Neural progenitor cell (in vitro differentiated cells): Measurements from ENCODE around the gene MVK. TPM values are rescaled to one million over a fixed set of nuclear protein-coding genes. Genes with fewer than 3 reads are reported as not detected.

ENCODE experiments used
- DNase-seq: peaks from one replicate; pipeline ENCODE4 v3.0.0-alpha.2; 2016; ENCODE audit warnings: low spot score
- H2AFZ ChIP-seq: fragments of 200-600 bp; sonication (generic); replicated peaks from 2 replicates; pipeline ENCODE4 v1.6.1; 2016; ENCODE audit warnings: antibody characterized with exemption
- H3F3A ChIP-seq: fragments of 200-600 bp; sonication (generic); 2 replicates; pipeline ENCODE4 v1.6.1; 2016; ENCODE audit warnings: antibody characterized with exemption, low read depth
- H3K27ac ChIP-seq: fragments of 200-600 bp; sonication (generic); 2 replicates; pipeline ENCODE4 v1.5.1; 2016; ENCODE audit warnings: mild to moderate bottlenecking
- H3K27me3 ChIP-seq: fragments of 200-600 bp; sonication (generic); 2 replicates; pipeline ENCODE4 v1.6.1; 2016; ENCODE audit warnings: mild to moderate bottlenecking, moderate library complexity
- H3K36me3 ChIP-seq: fragments of 200-600 bp; sonication (generic); 2 replicates; pipeline ENCODE4 v1.5.1; 2016
- H3K4me1 ChIP-seq: fragments of 200-600 bp; sonication (generic); 2 replicates; pipeline ENCODE4 v1.6.1; 2016; ENCODE audit warnings: mixed run types
- H3K4me2 ChIP-seq: fragments of 200-600 bp; sonication (generic); 2 replicates; pipeline ENCODE4 v1.6.1; 2016
- H3K4me3 ChIP-seq: fragments of 200-600 bp; sonication (generic); 2 replicates; pipeline ENCODE4 v1.5.1; 2016
- H3K79me2 ChIP-seq: fragments of 200-600 bp; sonication (generic); 2 replicates; pipeline ENCODE4 v1.6.1; 2016; ENCODE audit warnings: low read depth
- H3K9ac ChIP-seq: fragments of 200-600 bp; sonication (generic); 2 replicates; pipeline ENCODE4 v1.6.1; 2016
- H3K9me3 ChIP-seq: fragments of 200-600 bp; sonication (generic); 2 replicates; pipeline ENCODE4 v1.5.1; 2016; ENCODE audit warnings: low read depth
- H4K20me1 ChIP-seq: fragments of 200-600 bp; sonication (generic); 2 replicates; pipeline ENCODE4 v1.6.1; 2016; ENCODE audit warnings: low read depth
- H3K27ac Mint-ChIP-seq: 3 replicates; pipeline ENCODE4 v1.8.0; 2021; ENCODE audit warnings: mixed read lengths
- H3K27me3 Mint-ChIP-seq: 2 replicates; pipeline ENCODE4 v1.8.0; 2022; ENCODE audit warnings: low read depth, mild to moderate bottlenecking, inconsistent platforms, moderate library complexity, mixed read lengths; ENCODE audit not compliant: insufficient read depth
- H3K36me3 Mint-ChIP-seq: 3 replicates; pipeline ENCODE4 v1.8.0; 2021; ENCODE audit warnings: mixed read lengths
- H3K4me1 Mint-ChIP-seq: 3 replicates; pipeline ENCODE4 v1.8.0; 2021; ENCODE audit warnings: mixed read lengths
- H3K4me3 Mint-ChIP-seq: 3 replicates; pipeline ENCODE4 v1.8.0; 2021; ENCODE audit warnings: mild to moderate bottlenecking, moderate library complexity, mixed read lengths
- H3K9me3 Mint-ChIP-seq: 3 replicates; pipeline ENCODE4 v1.8.0; 2020; ENCODE audit warnings: mixed read lengths
- EZH2 ChIP-seq: fragments of 200-600 bp; sonication (generic); IDR thresholded peaks from 2 replicates; pipeline ENCODE4 v1.6.1; 2017; ENCODE audit warnings: antibody characterized with exemption, mild to moderate bottlenecking, moderate library complexity
- EZH2phosphoT487 ChIP-seq: fragments of 200-600 bp; sonication (generic); IDR thresholded peaks from 2 replicates; pipeline ENCODE4 v1.6.1; 2017; ENCODE audit warnings: antibody characterized with exemption
- total RNA-seq: library from RNA; depleted of rRNA; stranded (reverse); fragments of >200 nt; gene quantifications from 2 replicates; pipeline ENCODE4 v1.2.3, GENCODE V29; 2015; ENCODE audit warnings: low replicate concordance
- TF ChIP-seq, protein P1 (sequence below): fragments of 200-600 bp; sonication (generic); IDR thresholded peaks from 2 replicates; pipeline ENCODE4 v1.5.1; 2017; ENCODE audit warnings: antibody characterized with exemption, mild to moderate bottlenecking

The MVK gene
- total RNA-seq, 1 donor from 2014 or later = 8.3 TPM

- Histone ChIP-seq H3K36me3 (no peaks in the 10 kb centered on the region), H3K27me3 (no peaks in the 10 kb centered on the region), H3K9ac (no peak overlapping the region), H2AFZ (no peak overlapping the region), H3K4me1 (peaks cover 17% of the 10 kb centered on the region), H4K20me1 (peaks cover 9% of the 10 kb centered on the region), H3F3A (peaks cover 3% of the 10 kb centered on the region), H3K4me3 (no peak overlapping the region), H3K27ac (no peak overlapping the region), H3K79me2 (no peaks in the 10 kb centered on the region), H3K9me3 (no peaks in the 10 kb centered on the region), H3K4me2 (no peak overlapping the region)
- no peak for DNase-seq
- peaks cover 8% of the 10 kb centered on the region for H3K27me3 Mint-ChIP-seq
- no peak overlapping the region for H3K27ac Mint-ChIP-seq
- no peak overlapping the region for H3K4me3 Mint-ChIP-seq
- peaks cover 19% of the 10 kb centered on the region for H3K4me1 Mint-ChIP-seq
- peaks cover 25% of the 10 kb centered on the region for H3K36me3 Mint-ChIP-seq
- no peaks in the 10 kb centered on the region for H3K9me3 Mint-ChIP-seq
- TF ChIP-seq EZH2phosphoT487 = no peak
- TF ChIP-seq, protein P1, sequence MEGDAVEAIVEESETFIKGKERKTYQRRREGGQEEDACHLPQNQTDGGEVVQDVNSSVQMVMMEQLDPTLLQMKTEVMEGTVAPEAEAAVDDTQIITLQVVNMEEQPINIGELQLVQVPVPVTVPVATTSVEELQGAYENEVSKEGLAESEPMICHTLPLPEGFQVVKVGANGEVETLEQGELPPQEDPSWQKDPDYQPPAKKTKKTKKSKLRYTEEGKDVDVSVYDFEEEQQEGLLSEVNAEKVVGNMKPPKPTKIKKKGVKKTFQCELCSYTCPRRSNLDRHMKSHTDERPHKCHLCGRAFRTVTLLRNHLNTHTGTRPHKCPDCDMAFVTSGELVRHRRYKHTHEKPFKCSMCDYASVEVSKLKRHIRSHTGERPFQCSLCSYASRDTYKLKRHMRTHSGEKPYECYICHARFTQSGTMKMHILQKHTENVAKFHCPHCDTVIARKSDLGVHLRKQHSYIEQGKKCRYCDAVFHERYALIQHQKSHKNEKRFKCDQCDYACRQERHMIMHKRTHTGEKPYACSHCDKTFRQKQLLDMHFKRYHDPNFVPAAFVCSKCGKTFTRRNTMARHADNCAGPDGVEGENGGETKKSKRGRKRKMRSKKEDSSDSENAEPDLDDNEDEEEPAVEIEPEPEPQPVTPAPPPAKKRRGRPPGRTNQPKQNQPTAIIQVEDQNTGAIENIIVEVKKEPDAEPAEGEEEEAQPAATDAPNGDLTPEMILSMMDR = no peak
- TF ChIP-seq EZH2 = no peak
Observed at GRCh38 chr12:109532721-109533486, 40.7 kb upstream of the MVK start.

DNA sequence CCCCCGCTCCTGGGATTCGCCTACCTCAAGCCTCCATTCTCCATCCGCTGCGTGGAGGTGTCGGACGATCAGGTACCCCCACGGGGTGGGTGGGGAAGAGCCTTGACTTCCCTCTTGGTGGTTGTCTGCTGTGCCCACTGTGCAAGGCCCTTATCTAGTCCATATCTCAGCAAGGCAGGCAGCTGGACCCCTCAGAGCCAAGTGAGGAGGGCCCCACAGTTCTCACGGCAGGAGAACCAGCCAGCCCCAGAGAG is 40.2 kb upstream of the MVK start:
- no peaks in the 10 kb centered on the region for H3K36me3 ChIP-seq
- TF ChIP-seq EZH2phosphoT487 (no peak), EZH2 (no peak)
- TF ChIP-seq, protein P1 = no peak
- peaks cover 8% of the 10 kb centered on the region for H3K27me3 Mint-ChIP-seq
- H3K27me3 ChIP-seq = no peaks in the 10 kb centered on the region
- no peak for DNase-seq
- H3K4me2 ChIP-seq = no peak overlapping the region
- peaks cover 22% of the 10 kb centered on the region for H3K4me1 Mint-ChIP-seq
- H3K9me3 Mint-ChIP-seq = no peaks in the 10 kb centered on the region
- H3K4me3 Mint-ChIP-seq = no peak overlapping the region
- H3K4me3 ChIP-seq = no peak overlapping the region
- no peaks in the 10 kb centered on the region for H3K79me2 ChIP-seq
- H3F3A ChIP-seq = peaks cover 3% of the 10 kb centered on the region
- no peak overlapping the region for H3K27ac Mint-ChIP-seq
- H3K36me3 Mint-ChIP-seq = peaks cover 25% of the 10 kb centered on the region
- no peak overlapping the region for H2AFZ ChIP-seq
- H4K20me1 ChIP-seq = peaks cover 9% of the 10 kb centered on the region
- no peak overlapping the region for H3K9ac ChIP-seq
- no peaks in the 10 kb centered on the region for H3K9me3 ChIP-seq
- H3K27ac ChIP-seq = no peak overlapping the region
- H3K4me1 ChIP-seq = peaks cover 17% of the 10 kb centered on the region

DNA sequence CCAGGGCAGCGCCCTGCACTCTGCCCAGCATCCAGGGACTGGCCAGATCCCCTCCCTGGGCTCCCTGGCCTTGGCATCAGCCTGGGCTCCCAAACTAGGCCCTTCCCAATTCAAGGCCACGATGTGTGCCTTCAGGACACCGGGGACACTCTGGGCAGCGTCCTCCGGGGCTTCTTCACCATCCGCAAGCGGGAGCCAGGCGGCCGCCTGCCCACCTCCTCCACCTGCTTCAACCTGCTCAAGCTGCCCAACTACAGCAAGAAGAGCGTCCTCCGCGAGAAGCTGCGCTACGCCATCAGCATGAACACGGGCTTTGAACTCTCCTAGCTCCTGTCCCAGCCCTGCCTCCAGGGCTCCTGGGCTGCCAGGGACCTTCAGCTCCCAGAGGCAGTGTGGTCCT is 39.1 kb upstream of the MVK start:
- H3K9me3 ChIP-seq = no peaks in the 10 kb centered on the region
- H4K20me1 ChIP-seq = peaks cover 9% of the 10 kb centered on the region
- no peak for TF ChIP-seq EZH2
- TF ChIP-seq, protein P1 = no peak
- no peak for TF ChIP-seq EZH2phosphoT487
- H3K4me2 ChIP-seq = no peak overlapping the region
- H2AFZ ChIP-seq = no peak overlapping the region
- H3K4me3 ChIP-seq = no peak overlapping the region
- peaks cover 23% of the 10 kb centered on the region for H3K4me1 Mint-ChIP-seq
- no peaks in the 10 kb centered on the region for H3K36me3 ChIP-seq
- H3F3A ChIP-seq = peaks cover 3% of the 10 kb centered on the region
- no peak overlapping the region for H3K9ac ChIP-seq
- H3K27ac Mint-ChIP-seq = no peak overlapping the region
- H3K4me3 Mint-ChIP-seq = no peak overlapping the region
- H3K36me3 Mint-ChIP-seq = peaks cover 25% of the 10 kb centered on the region
- no peak overlapping the region for H3K27ac ChIP-seq
- H3K79me2 ChIP-seq = no peaks in the 10 kb centered on the region
- H3K9me3 Mint-ChIP-seq = no peaks in the 10 kb centered on the region
- H3K4me1 ChIP-seq = peaks cover 15% of the 10 kb centered on the region
- H3K27me3 Mint-ChIP-seq = peaks cover 8% of the 10 kb centered on the region
- no peaks in the 10 kb centered on the region for H3K27me3 ChIP-seq
- no peak for DNase-seq
